NCI-H345 (cell line): Measurements from ENCODE around the gene A3GALT2.
A peak's percentile ranks its signal among the peaks of the same experiment; 100 is the strongest.
"Not testable (repeated sequence)": the region's sequence is repeated elsewhere in the genome, so short reads cannot be mapped to it uniquely, and the experiment has no call there.

Experiments used
- DNase-seq: peaks from one replicate; lab custom pipeline; 2025; lab: John Stamatoyannopoulos, UW

The A3GALT2 gene

GRCh38 chr1:33311706-33312412 is 9.0 kb downstream of the A3GALT2 start:
- DNase-seq, result no peak

DNA sequence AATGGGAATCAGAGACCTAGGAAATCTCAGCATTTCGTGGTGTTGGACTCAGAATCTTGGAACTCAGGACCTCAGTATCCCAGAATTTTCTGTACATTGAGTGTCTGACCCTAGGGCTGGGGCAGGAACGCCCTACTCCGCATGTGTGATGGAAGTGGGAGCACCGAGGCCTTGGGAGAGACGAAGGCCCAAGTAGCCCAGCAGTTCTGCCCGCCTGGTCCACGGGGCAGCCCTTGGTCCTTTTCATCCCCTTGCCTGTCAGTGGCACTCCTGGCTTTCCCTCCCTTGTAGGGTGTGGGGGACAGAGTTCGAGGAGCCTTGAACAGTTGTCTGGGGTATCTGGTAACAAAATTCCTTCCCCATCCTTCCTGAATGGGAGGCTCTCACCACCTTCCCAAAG is 10.2 kb downstream of the A3GALT2 start:
- DNase-seq, result no peak

GRCh38 chr1:33309351-33309750 is 11.5 kb downstream of the A3GALT2 start:
- DNase-seq, result not testable (repeated sequence)

DNA sequence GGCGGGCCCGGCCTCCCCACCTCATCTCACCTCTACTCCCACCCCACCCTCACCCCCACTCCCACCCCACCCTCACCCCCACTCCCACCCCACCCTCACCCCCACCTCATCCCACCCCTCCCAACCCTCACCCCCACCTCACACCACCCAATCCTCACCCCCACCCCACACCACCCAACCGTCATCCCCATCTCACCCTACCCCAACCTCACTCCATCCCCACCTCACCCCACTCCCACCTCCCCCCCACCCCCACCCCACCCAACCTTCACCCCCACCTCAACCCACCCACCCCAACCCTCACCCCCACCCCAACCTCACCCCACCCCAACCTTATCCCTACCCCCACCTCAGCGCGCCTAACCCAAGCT is 13.4 kb downstream of the A3GALT2 start:
- no peak for DNase-seq

GRCh38 chr1:33306653-33307493 is 14.0 kb downstream of the A3GALT2 start:
- DNase-seq, result no peak

- no peak for DNase-seq
Observed at GRCh38 chr1:33305816-33306652, 14.9 kb downstream of the A3GALT2 start.

DNA sequence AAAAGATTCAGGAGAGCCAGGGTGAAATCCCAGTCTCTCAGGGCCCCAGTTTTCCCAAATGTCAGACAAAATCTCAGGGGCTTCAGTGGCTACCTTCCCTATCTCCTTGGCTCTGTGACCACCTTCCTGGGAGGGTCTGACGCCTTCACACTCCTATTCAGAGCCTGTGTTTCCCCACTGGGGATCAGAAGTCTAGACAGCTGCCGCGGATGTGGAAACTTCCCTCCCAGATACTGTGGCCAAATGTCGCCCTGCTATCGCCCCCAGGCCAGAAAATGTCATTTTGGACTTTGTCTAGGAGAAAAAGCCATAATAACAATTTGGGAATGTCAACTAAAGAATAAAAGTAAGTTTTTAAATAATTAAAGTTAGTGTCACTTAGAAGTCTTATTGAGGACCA is 15.9 kb downstream of the A3GALT2 start:
- no peak for DNase-seq

- DNase-seq, result no peak
Observed at GRCh38 chr1:33302325-33302724, 18.6 kb downstream of the A3GALT2 start.

GRCh38 chr1:33301273-33301984 is 19.5 kb downstream of the A3GALT2 start:
- no peak for DNase-seq

DNA sequence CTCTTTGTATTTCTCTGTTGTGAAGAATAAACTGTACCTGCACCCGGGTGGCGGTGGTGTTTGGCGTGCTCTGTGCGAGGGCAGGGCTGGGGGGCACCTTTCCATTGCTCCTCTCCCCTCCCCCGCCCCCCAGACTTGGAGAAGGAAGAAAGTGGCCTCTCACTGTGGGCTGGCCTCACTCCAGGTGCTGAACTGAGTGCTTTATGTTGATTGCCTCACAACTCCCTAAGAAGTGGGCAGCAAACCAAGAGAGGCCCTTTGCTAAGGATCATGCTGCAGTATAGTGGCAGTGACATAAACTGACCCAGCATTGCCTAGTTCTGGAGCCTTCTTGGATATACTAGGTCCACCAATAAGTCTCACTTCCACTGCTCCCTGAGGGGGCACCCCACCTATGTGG is 20.2 kb downstream of the A3GALT2 start:
- DNase-seq, result no peak

GRCh38 chr1:33299461-33300155 is 21.3 kb downstream of the A3GALT2 start:
- no peak for DNase-seq

GRCh38 chr1:33298623-33299277 is 22.1 kb downstream of the A3GALT2 start:
- peak; percentile 39 for DNase-seq

GRCh38 chr1:33297911-33298622 is 22.8 kb downstream of the A3GALT2 start:
- DNase-seq, result no peak

DNA sequence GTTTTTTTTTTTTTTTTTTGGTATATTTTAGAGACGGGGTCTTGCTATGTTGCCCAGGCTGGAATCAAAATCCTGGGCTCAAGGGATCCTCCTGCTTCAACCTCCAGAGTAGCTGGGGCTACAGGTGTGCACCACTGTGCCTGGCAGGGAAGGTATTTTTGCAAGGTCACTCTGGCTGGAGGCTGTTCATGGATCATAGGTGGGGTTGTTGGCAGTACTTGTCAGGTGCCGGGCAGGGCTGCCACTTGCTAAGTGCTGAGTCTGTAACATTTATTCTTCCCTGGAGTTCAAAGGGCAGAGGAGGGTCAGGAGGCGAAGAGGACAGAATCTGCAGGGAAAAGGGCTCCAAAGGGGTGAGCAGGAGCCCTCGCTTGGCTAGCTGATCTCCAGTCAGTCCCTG is 24.1 kb downstream of the A3GALT2 start:
- DNase-seq, result no peak

DNA sequence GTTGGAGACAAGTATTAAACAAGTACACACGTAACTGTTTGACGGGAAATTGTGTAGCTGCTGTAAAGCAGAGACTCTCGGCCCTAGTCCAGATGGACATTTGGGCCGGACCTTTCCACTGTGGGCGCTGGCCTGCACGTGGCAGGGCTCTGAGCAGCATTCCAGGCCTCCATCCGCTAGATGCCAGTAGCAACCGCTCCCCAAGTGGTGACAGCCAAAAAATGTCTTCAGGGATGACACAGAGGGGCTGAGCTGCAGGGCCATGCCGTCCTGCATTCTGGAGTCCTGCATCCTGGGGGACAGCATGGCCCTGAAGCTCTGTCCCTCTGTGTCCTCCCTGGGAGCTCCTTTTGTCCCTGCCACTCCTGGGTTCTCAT is 24.8 kb downstream of the A3GALT2 start:
- no peak for DNase-seq

DNA sequence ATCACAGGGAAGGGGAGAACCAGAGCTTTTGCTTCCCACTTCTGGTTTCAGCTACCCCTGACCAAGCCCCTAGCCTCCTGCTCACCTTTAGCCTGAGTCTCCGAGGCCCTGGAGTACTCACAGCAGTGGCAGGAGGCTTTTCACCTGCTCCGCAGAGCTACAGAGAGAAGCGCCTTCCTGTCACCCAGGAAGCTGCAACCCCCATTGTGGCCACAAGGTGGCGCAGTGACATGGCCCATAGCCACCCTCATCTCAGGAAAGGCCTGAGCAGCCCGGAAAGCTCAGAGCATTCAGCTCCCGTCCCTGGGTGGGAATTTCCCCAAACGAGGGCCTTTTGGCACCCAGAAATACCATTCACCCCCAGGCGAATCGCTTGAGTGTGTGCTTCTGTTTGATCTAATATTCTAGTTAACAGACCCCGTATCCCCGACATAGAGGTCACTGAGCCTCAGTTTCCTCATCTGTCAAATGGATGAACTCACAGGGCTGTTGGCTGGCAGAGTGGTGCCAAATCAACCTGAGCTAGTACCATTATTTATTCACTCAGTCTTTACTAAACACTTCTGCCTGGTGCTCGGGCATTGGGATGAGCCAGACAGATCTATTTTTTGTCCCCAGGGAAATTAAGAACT is 25.3 kb downstream of the A3GALT2 start:
- peak; percentile 72 for DNase-seq

GRCh38 chr1:33295023-33295422 is 25.9 kb downstream of the A3GALT2 start:
- no peak for DNase-seq

DNA sequence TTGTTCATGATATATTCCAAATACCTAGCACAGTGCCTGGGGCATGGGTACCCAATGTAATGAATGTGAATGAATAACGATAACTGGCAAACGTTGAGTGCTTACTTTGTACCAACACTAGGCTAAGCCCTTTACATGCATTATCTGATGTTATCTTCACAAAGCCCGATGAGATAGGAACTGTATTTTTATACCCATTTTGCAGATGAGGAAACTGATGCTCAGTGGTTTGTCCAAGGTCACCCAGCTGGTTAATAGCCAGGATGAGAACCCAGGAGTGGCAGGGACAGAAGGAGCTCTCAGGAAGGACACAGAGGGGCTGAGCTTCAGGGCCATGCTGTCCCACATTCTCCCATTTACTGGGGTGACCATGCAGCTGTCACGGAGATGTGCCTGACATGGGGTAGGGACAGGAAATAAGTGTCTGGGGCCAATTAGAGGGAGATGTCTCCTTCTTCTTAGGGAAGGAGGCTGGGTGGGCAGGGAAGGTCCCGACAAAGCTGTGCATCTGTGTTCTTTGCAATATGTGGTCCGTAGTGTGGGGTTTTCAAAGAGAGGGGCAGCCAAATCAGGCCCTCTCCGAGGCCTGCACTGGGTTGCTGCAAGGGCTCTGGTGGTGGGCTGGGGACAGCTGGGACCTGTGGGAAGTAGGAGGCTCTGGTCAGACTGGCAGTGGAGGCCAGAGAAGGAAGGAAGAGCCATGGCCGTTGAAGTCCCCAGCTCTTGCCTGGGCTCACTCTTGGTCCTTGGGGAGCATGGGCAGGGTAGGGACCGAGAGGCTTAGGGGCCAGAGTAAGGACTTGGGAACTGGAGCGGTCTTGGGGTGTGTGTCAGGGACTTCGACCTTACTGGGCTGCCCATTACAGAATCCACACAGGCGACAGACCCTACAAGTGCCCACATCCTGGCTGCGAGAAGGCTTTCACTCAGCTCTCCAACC is 26.6 kb downstream of the A3GALT2 start:
- no peak for DNase-seq
